Frontal cortex (tissue), 4 donors: ENCODE data around the gene OR52E5. TPM values are rescaled to one million over a fixed set of nuclear protein-coding genes. Genes with fewer than 3 reads are reported as not detected.

Experiments
- DNase-seq, 2 donors: peaks; one replicate each; pipeline ENCODE4 v3.0.0; 2012; ENCODE audit warnings: low spot score in 2 of 2
- FAIRE-seq: peaks from 2 replicates; lab custom pipeline; 2012; peaks lifted over from hg19 to GRCh38; lab: Jason Lieb, UNC
- total RNA-seq: library from RNA; depleted of rRNA; stranded (reverse); fragments of >200 nt; gene quantifications from one replicate; pipeline ENCODE4 v1.2.3, GENCODE V29; 2014
- donor health status: control.
- donor health status: control.
- donor health status: control.

OR52E5 gene
- total RNA-seq = not detected

DNA sequence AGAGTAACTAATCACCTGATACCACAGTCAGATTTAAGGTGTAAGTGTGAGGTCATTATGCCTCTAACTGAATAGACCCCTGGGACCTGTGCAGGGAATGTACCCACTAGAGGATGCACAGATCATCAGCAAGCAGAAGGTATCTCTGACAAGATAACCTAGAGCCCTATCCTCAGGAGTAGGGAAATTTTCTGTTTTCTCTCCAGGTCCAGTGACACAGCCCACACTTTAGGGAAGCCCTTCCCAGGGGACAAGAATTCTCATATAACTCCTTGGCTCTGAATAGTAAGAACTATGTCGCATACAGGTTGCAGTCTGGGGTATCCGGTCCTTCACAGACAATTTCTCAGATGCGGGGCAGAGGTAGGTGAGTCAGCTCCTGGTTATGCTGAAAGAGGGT, at the start of gene OR52E5:
Gene OR52E5, plus strand, starts transcription at position 301 of the 400 bp plus-strand sequence. CDS start 7,569 bp downstream, outside the sequence.
- no peak for FAIRE-seq
- DNase-seq = no peak

DNA sequence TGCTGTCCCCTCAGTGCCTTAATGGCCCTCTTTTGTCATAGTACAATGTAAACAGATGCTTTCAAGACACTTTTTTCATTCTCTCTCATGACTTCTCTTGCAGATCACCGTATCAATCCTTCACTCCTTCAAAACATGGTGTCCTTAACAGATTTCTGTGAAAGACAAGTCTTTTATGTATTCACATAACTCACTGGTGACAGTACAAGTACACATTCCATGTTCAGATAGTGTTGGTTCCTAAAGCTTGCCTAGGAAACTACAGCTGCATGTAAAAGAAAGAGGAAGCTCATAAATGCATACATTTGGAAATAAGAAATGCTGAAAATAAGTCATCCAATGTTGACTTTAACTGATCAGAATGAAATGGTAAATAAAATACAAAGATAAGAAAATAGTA, 46.3 kb upstream of the OR52E5 start:
- DNase-seq (no peak), FAIRE-seq (no peak)

DNA sequence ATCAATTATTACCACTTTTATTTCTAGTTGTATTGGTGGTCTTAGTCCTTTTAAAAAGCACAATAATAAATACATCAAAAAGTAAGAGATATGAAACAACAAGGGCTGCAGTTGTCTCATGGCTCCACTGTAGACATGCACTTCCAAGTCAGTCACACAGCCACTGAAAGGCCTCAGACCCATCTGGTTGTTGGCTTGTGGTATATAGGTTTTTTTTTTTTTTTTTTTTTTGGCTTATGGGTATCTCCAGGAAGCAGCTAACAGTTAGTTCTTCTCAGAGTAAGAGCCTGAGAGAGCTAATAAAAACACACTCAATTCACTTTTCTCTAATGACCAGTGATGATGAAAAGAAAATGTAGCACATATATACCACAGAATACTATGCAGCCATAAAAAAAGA, 45.3 kb upstream of the OR52E5 start:
- FAIRE-seq = no peak

DNA sequence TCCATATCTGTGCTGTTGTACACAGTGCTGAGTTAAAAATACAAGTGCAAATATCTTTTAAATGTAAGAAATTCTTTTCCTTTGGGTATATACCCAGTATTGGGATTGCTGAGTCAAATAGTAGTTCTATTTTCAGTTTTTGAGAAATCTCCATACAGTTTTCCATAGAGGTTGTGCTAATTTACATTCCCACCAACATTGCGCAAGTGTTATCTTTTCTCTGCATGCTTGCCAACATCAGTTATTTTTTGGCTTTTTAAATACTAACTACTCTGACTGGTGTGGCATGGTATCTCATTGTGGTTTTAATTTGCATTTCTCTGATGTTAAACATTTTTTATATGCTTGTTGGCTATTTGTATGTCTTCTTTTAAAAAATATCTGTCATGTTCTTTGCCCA, 42.0 kb upstream of the OR52E5 start:
- FAIRE-seq (no peak), DNase-seq (no peak)

More for the DNA sequence above, 45.3 kb upstream of the OR52E5 start:
- DNase-seq = no peak

DNA sequence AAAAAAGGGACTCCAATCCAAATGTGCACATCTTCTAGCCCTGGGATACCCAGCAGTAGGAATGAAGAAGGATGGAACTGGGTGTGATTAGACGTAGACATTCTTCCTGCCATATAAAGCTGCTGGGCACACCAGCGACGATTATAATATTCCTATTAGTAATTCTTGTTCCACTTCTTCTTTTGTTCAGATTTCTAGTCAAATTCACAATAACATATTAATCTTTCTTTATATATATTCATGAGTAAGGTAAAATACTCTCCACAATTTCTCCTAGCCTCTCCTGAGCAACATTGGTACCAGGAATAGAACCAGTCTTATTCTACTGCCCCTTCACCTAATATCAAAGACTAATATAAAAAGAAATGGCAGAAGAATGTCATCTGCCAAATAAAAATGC, 35.4 kb upstream of the OR52E5 start, which contains the start of gene OR52E8:
Gene OR52E8, minus strand, starts transcription at position 101 of the 400 bp plus-strand sequence. Its CDS starts 0 bp downstream, at position 101.
- DNase-seq (no peak), FAIRE-seq (no peak)

DNA sequence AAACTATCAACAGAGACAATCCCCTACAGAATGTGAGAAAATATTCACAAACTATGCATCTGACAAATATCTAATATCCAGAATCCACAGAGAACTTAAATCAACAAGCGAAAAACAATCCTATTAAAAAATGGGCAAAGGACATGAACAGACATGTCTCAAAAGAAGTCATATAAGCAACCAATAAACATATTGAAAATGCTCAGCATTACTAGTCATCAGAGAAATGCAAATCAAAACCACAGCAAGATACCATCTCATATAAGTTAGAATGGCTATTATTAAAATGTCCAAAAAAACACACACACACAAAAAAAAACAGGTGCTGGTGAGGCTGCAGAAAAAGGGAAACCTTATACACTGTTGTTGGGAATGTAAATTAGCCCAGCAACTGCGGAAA, 27.2 kb upstream of the OR52E5 start:
- no peak for DNase-seq
- peak; percentile 17 for FAIRE-seq

DNA sequence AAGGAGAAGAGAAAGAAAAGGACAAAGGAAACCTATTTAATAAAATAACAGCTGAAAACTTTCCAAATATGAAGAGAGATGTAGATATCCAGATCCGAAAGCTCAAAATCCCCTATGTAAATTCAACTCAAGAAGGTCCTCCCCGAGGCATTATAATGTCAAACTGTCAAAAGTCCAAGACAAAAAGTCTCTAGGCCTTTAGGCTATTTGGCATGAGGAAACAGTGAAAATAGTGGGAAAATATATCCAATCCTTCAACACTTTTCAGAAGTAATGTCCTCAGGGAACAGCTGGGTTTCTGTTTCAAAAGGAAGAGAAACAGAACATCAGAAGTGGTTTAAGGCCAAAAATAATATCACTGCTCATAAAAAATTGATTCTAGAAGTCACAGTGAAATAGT, 14.4 kb upstream of the OR52E5 start:
- FAIRE-seq (no peak), DNase-seq (no peak)

DNA sequence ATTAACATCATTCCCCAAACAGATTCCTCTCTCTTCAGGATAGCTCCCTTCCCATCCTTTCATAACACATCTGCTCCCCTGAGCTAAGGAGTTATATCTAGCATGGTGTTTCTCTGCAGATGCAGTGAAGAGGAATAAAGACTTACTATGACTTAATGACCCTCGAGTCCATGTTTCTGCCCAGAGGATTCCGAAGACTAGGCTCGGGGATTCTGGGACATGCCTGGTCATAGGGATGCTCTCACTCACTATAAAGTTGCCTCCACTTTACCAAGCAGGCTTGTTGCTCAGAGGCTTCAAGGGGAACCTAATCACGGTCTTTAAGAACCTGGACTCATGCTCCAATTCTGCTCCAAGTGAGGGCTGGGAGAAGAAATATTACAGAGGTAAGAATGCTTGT, 12.7 kb upstream of the OR52E5 start, which contains the start of gene OR52E4:
Gene OR52E4, plus strand, starts transcription at position 301 of the 400 bp plus-strand sequence. CDS start 3,664 bp downstream, outside the sequence.
- FAIRE-seq (no peak), DNase-seq (no peak)

DNA sequence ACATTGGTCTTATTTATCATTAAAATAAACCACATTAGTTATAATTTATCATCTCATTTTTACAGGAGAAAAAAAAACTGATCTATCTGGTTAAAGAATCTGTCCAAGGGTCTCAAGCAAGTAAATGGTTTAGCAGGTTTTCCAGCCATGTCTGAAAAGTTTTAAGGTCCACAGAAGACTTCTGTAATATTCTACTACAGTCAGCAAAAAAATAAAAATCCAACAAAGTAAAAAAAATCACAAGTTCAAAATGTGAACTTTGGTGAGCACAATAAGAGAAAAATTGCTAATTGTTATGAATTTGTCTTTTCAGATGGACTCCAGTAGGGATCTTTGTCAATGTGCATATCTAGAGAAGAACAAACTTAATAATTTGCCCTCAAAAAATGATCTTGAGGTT, 11.3 kb upstream of the OR52E5 start:
- DNase-seq = no peak
- no peak for FAIRE-seq

DNA sequence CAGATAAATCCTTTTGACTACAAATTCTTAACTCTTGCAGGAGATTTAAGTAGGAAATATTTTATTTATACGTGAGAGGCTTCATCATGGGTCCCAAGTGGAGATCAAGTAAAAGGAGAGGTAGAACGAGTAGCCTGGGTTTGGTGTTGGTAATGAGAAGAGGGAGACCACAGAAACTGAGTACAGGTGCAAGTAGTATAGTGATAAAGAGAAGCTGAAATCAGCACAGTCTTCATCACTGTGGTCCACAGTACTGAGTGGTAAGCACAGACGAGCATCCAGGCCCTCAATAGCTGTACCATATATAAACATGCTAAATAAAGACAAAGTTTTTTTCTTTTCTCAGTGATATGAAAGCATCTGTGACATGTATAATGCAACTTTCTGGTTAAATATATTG, 5.8 kb upstream of the OR52E5 start:
- FAIRE-seq = no peak
- DNase-seq = no peak

DNA sequence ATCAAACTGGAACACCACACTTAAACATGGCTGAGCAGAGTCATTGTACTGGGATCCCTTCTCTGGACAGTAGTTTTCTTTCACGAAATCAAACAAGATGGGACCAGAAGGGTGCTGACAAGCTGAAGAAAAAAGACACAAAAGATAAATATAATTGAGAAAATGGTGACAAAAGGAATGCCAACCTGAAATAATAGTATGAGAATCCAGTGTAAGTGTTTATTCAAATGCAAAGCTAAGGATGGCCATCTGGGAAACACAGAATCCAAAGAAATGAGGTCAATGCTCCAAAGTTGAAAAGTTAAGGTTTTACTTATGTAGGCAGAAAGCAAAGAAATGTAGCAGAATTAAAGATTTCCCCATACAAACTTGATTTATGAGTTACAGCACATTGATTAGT, 5.3 kb upstream of the OR52E5 start:
- FAIRE-seq (no peak), DNase-seq (no peak)

DNA sequence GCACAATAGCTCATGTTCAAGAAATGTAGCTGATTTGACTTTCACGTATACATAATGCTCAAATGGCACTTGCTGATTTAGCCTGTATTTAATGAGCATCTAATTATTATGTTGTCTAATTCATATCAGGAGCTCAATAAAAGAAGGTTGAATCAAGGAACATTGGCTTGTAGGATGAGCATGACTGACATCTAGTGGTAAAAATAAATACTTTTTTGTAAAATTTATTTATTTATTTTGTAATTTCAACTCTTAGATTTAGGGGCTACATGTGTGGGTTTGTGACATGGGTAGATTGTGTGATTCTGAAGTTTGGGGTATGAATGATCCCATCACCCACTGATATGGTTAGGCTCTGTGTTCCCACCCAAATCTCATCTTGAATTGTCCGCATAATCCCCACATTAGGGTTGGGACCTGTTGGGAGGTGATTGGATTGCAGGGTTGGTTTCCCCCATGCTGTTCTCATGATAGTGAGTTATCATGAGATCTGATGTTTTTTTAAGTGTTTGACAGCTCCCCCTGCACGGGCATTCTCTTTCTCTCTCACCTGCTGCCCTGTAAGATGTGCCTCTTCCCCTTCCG, 1.7 kb upstream of the OR52E5 start:
- FAIRE-seq (no peak), DNase-seq (no peak)

DNA sequence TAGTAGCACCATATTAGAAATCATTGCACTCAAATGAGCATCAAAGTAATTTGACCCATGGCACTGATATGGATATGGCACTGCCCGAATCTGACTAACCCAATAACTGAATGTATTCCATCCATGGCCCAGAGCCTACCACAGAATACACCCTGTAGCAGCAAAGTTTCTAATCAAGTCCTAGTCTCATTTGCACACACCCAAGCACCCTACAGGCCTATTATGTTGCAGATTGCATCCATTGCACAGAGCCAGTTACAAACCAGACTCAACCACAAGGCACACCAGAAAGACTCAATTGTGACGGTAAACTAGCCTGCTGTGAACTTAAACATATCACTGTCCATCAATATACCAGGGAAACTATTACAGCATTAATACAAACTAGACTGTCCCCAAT, 6.5 kb downstream of the OR52E5 start:
- DNase-seq = no peak
- FAIRE-seq = no peak

DNA sequence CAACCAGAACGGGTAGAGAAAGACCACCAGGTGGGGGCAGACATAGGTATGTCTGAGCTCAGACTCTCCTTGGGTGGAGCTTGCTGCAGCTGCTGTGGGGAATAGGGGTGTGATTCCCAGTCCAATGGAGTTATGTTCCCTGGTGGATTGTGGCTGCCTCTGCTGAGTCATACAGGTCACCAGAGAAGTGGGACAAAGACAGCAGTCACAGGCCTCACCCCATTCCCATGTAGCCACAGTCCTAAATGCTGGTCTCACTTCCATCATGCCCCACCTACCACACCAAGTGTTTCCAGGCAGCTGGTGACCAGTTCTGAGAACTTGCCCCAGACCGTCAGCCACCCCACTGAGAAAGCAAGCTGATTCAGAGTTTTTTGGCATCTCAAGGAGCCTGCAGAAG, 17.5 kb downstream of the OR52E5 start:
- DNase-seq (no peak), FAIRE-seq (no peak)

DNA sequence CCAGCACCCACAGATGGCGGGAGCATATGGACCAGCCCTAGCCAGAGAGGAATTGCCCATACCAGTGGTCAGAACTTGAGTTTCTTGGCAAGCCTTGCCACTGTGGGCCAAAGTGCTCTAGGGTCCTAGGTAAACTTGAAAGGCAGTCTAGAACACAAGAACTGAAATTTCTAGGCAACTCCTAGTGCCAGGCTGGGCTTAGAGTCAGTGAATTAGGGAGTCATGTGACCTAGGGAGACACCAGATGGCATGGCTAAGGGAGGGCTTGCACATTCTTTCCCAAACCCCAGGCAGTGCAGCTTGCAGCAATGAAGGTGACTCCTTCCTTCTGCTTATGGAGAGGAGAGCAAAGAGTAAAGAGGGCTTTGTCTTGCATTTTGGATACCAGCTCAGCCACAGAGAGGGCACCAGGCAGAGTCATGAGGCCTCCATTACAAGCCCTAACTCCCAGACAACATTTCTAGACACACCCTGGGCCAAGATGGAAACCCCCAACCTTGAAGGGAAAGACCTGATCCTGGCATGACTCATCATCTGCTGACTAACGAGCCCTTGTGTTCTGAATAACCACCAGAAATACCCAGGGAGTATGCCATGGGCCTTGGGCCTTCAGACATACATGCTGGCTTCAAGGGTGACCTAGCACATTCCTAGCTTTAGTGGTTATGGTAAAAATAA, 29.9 kb downstream of the OR52E5 start:
- FAIRE-seq = no peak
- DNase-seq = no peak

DNA sequence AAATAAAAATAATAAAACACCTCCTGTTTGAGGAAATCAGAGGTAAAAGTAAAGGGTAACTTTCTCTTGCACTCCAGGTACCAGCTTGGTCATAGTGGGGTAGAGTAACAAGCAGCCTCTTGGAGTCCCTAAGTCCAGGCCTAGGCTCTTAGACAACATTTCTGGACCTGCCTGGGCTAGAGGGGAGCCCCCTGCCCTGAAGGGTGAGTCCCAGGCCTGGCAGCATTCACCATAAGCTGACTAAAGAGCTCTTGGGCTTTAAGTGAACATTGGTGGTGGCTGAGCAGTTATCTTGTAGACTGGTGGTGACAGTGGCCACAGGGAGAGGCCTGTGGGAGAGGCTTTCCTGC, 30.4 kb downstream of the OR52E5 start:
- FAIRE-seq (no peak), DNase-seq (no peak)

DNA sequence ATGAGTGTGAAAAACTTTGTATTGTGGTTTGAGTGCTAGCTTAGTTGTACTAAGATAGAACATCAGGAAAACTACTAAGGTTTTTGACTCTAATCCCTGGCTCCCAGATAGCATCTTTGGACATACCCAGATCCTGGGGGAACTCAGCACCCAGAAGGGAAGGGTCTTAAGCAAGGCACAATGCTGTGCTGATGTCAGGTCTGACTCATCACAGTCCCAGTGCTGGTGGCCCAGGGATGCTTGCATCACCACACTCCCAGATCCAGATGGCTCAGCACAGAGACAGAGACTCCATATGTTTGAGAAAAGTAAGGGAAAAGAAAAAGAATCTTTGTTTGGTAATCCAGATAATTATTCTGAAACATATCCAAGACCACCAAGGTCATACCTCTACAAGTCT, 30.8 kb downstream of the OR52E5 start:
- no peak for DNase-seq
- no peak for FAIRE-seq

DNA sequence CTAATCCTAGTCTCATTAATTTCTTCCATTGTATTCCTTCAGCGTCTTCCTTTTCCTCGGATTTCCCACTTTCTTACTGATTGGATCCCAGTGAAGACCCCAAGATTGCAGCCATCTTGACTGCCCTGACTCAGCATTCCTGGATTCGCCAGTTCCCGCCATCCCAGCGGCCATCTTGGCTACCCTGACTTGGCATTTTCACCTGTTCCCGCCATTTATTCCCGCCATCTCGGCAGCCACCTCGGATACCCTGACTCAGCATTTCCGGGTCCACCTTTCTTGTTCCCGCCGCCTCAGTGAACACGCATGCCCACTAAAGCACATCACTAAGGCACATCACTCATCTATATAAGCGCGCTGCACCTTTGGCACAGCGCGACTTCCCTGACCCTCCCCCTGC, 35.3 kb downstream of the OR52E5 start:
- no peak for DNase-seq

DNA sequence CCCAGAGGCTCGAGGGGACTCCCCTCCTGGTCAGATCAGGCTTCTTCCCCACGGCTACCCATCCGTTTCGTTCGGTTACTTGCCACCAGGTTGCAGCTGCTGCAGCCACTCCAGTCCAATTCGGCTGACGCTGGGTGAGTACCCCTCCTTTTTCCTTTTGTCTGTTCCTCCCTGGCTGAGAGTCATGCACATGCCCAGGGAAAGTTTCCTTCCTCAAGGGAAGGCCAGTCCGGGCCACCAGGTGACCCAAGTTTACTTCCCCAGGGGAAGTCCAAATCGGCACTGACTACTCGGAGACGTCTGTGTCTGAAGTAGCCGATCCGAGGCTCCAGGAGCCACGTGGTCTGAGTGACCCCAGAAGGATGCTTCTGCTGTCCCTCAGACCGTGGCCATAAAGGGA, 35.8 kb downstream of the OR52E5 start:
- FAIRE-seq (no peak), DNase-seq (no peak)

More for the DNA sequence above, 35.3 kb downstream of the OR52E5 start:
- no peak for FAIRE-seq

DNA sequence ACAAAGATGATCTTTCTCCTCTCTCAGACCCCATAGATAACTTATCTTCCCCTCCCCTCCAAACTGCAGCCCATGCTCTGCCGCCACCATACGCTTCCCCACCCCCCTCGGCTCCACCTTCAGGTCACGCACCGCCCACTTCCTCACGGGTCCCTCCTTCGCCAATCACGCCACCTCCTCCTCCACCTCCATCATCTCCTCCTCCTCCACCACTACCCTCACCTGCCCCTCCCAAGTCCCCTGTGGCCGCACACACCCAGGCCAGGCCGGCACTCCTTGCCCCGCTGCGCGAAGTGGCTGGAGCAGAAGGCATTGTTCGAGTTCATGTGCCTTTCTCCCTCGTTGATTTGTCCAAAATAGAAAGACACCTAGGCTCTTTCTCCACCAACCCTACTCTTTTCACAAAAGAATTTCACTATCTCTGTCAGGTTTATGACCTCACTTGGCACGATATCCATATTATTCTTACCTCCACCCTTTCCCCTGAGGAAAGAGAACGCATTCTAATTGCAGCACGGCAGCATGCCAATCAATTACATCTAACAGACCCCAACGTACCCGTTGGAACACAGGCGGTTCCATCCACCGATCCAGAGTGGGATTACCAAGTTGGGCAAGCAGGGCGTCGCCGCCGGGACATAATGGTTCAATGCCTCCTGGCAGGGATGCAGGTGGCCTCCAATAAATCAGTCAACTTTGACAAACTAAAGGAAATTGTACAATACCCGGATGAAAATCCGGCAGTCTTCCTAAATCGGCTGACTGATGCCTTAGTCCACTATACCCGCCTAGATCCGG, 36.8 kb downstream of the OR52E5 start:
- DNase-seq (no peak), FAIRE-seq (no peak)

DNA sequence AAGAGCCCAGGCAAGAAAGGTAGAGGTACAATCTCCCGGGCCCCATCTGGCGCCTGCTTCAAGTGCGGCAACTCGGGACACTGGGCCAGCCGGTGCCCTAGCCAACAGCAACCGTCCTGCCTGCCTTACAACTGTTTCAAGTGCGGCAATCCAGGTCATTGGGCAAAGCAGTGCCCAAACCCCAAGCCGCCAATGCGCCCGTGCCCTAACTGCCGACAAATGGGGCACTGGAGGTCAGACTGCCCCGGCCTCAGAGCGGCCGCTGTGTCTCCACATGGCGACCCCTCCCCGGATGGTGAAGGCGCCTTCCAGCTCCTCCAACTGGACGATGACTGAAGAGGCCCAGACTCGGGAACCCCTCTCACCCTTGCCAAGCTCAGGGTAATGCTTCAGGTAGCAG, 37.6 kb downstream of the OR52E5 start:
- FAIRE-seq = no peak

More for the DNA sequence above, 37.6 kb downstream of the OR52E5 start:
- no peak for DNase-seq
